ENCODE results near the gene GALNT9.

GALNT9 gene

DNA sequence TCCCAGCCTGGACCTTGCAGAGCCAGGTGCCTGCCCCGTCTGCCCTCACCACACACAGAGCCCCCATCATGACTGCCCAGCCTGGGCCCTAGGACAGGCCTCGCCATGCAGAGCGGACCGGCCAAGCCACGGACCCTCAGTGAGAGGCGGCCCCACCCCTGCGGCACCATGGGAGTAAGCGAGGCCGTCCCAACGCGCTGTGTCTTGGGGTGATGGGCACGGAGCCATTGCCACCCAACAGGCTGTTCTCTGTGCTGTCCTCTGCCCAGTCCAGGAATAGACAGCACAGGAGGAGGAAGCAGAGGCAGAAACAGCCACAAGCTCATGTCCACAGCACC is 39.2 kb downstream of the GALNT9 start:
- DNase-seq (ENCODE audit: extremely low spot score), result no peak
- TF ChIP-seq SUZ12 (IDR thresholded peaks at IDR 0.05) (no peak), HDGF (IDR thresholded peaks at IDR 0.05; ENCODE audit: borderline replicate concordance) (no peak), L3MBTL2 (conservative IDR thresholded peaks at IDR 0.05) (no peak), TARDBP (IDR thresholded peaks at IDR 0.05) (no peak), LEF1 (IDR thresholded peaks at IDR 0.05; ENCODE audit: borderline replicate concordance) (no peak), FOXM1 (IDR thresholded peaks at IDR 0.05; ENCODE audit: borderline replicate concordance) (no peak)
- POLR2A ChIA-PET, result no interaction called here
- CTCF ChIA-PET, result no interaction called here

DNA sequence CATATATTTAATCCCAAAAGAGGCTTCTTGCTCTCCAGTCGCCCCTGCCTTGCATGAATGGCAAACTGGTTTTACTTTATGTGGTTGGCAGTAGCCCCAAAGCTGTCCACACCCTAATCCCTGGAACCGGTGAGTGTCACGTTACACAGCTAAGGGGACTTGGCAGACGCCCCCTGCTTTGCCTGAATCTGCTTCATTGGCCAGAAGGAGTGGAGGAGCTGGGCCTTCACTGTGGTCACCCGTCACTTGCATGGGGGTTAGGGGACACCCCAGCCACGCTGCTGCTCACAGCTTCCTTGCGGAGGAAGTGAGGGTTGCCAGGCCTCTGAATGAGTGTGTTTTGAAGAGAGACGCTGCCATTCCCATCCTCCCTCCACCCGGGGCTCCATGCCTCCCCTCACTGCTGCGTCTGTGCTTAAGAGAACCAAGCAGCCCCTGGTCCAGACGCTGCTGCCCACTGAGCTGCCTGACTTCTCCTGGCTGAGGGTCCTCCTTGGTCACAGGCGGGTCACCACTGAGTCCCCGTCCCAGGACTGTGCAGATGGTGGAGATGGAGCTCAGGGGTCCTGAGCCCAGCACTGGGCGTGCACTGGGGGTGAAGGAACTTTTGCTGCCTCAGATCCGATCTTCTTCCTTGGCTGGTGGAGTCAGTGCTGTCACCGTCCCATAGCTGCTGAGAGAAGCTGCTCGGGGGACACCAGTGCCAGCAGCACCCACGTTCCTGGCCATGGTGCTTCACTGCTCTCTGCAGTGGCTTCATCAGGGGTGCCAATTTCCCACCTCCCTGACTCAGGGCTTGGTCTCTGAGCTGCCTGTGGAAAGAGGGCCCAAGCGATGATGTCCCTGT is 39.8 kb downstream of the GALNT9 start:
- DNase-seq (ENCODE audit: extremely low spot score), result no peak
- TF ChIP-seq FOXA1 (IDR thresholded peaks at IDR 0.05) (no peak), NFRKB (IDR thresholded peaks at IDR 0.05) (no peak), L3MBTL2 (conservative IDR thresholded peaks at IDR 0.05) (no peak), FOXK2 (IDR thresholded peaks at IDR 0.05) (no peak), LEF1 (IDR thresholded peaks at IDR 0.05; ENCODE audit: borderline replicate concordance) (no peak), TARDBP (IDR thresholded peaks at IDR 0.05) (no peak), SP1 (IDR thresholded peaks at IDR 0.05) (no peak), FOXM1 (IDR thresholded peaks at IDR 0.05; ENCODE audit: borderline replicate concordance) (no peak), HDGF (IDR thresholded peaks at IDR 0.05; ENCODE audit: borderline replicate concordance) (no peak)
- ChIA-PET CTCF (no interaction called here), POLR2A (interaction anchor here (0.7 kb wide), 1 partner anchor 14 kb away, joined by 3 read pairs; no protein-coding TSS in a partner anchor)

GRCh38 chr12:132288516-132289215 is 40.7 kb downstream of the GALNT9 start:
- no peak for DNase-seq (ENCODE audit: extremely low spot score)
- TF ChIP-seq FOXA1 (IDR thresholded peaks at IDR 0.05) (no peak), CTBP1 (IDR thresholded peaks at IDR 0.05; ENCODE audit: borderline replicate concordance) (no peak), ELF4 (IDR thresholded peaks at IDR 0.05) (no peak), L3MBTL2 (conservative IDR thresholded peaks at IDR 0.05) (no peak), TARDBP (IDR thresholded peaks at IDR 0.05) (no peak), NFRKB (IDR thresholded peaks at IDR 0.05) (no peak), SUZ12 (IDR thresholded peaks at IDR 0.05) (no peak), PKNOX1 (IDR thresholded peaks at IDR 0.05) (no peak), LEF1 (IDR thresholded peaks at IDR 0.05; ENCODE audit: borderline replicate concordance) (no peak), BHLHE40 (IDR thresholded peaks at IDR 0.05; ENCODE audit: borderline replicate concordance) (no peak), FOXK2 (IDR thresholded peaks at IDR 0.05) (no peak), ARNT (IDR thresholded peaks at IDR 0.05) (no peak), SP1 (IDR thresholded peaks at IDR 0.05) (no peak), FOXM1 (IDR thresholded peaks at IDR 0.05; ENCODE audit: borderline replicate concordance) (no peak), HDGF (IDR thresholded peaks at IDR 0.05; ENCODE audit: borderline replicate concordance) (no peak), ZNF384 (IDR thresholded peaks at IDR 0.05) (no peak)
- CTCF ChIA-PET, result no interaction called here
- POLR2A ChIA-PET, result interaction anchor here (0.7 kb wide), 1 partner anchor 13 kb away, joined by 3 read pairs; no protein-coding TSS in a partner anchor

DNA sequence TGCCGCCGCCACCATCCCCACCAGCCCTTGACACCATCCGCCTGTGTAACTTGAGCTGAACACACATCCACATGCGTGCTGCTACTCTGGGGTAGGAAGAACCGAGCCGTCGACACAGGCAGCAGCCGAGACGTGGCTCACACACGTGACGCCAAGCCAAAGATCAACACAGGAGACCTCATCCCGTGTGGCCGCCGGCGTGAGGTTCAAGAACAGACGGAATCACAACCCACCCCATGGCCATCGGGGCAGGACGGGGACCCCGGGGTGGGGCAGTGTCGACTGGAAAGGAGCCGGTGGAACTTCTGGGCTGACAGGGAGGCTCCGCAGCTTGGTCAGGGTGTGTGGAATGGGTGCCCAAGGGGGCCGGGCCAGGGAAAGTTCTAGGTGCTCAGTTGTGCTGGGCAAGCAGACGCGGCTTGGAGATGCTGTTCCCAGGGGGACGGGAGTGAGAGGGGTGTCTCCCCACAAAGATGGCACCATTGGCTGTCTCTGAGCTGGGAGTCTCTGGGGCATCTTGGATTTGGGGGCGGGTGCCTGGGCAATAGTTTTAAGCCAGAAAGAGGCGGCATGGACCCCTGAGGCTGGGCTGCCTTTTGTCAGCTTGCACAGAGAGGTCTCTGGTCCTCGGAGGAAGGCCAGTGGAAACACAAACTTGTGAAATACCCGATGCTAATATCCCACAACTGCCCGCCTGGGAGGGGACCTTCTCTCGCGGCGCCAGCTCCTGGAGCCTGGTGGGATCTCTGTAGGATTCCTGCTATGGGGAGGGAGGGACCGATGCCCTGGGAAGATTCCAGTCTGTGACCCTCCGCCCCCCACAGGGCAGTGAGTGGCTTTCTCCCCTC is 41.8 kb downstream of the GALNT9 start:
- TF ChIP-seq PKNOX1 (IDR thresholded peaks at IDR 0.05) (no peak), ELF4 (IDR thresholded peaks at IDR 0.05) (no peak), SUZ12 (IDR thresholded peaks at IDR 0.05) (no peak), HDGF (IDR thresholded peaks at IDR 0.05; ENCODE audit: borderline replicate concordance) (no peak), CTBP1 (IDR thresholded peaks at IDR 0.05; ENCODE audit: borderline replicate concordance) (no peak), L3MBTL2 (conservative IDR thresholded peaks at IDR 0.05) (no peak), NFRKB (IDR thresholded peaks at IDR 0.05) (no peak), FOXM1 (IDR thresholded peaks at IDR 0.05; ENCODE audit: borderline replicate concordance) (no peak), FOXK2 (IDR thresholded peaks at IDR 0.05) (no peak), ARNT (IDR thresholded peaks at IDR 0.05) (no peak), BHLHE40 (IDR thresholded peaks at IDR 0.05; ENCODE audit: borderline replicate concordance) (no peak), SP1 (IDR thresholded peaks at IDR 0.05) (no peak), TARDBP (IDR thresholded peaks at IDR 0.05) (no peak), ZNF384 (IDR thresholded peaks at IDR 0.05) (no peak), FOXA1 (IDR thresholded peaks at IDR 0.05) (no peak), LEF1 (IDR thresholded peaks at IDR 0.05; ENCODE audit: borderline replicate concordance) (no peak)
- CTCF ChIA-PET, result no interaction called here
- DNase-seq (ENCODE audit: extremely low spot score), result no peak
- POLR2A ChIA-PET, result no interaction called here

DNA sequence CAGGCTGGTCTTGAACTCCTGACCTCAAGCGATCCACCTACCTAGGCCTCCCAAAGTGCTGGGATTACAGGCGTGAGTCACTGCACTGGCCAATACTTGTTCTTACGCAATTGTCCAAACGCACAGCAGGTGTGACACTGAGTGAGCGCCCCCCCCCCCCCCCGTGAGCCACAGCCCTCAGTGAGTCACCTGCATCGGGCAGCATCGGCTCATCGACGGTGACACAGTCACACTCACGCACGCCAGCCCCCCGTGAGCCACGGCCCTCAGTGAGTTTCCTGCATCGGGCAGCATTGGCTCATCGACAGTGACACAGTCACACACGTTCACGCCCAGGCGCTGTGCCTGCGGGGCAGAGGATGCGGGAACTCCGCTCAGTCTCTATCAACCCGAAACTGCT is 42.5 kb downstream of the GALNT9 start:
- no peak for TF ChIP-seq FOXK2 (IDR thresholded peaks at IDR 0.05)
- TF ChIP-seq NFRKB (IDR thresholded peaks at IDR 0.05), result no peak
- no peak for TF ChIP-seq CTBP1 (IDR thresholded peaks at IDR 0.05; ENCODE audit: borderline replicate concordance)
- no peak for TF ChIP-seq SP1 (IDR thresholded peaks at IDR 0.05)
- TF ChIP-seq FOXA1 (IDR thresholded peaks at IDR 0.05), result no peak
- TF ChIP-seq HDGF (IDR thresholded peaks at IDR 0.05; ENCODE audit: borderline replicate concordance), result no peak
- TF ChIP-seq L3MBTL2 (conservative IDR thresholded peaks at IDR 0.05), result no peak
- TF ChIP-seq SUZ12 (IDR thresholded peaks at IDR 0.05), result no peak
- TF ChIP-seq FOXM1 (IDR thresholded peaks at IDR 0.05; ENCODE audit: borderline replicate concordance), result no peak
- no peak for TF ChIP-seq PKNOX1 (IDR thresholded peaks at IDR 0.05)
- TF ChIP-seq LEF1 (IDR thresholded peaks at IDR 0.05; ENCODE audit: borderline replicate concordance), result no peak
- no peak for TF ChIP-seq ARNT (IDR thresholded peaks at IDR 0.05)
- TF ChIP-seq BHLHE40 (IDR thresholded peaks at IDR 0.05; ENCODE audit: borderline replicate concordance), result no peak
- TF ChIP-seq TARDBP (IDR thresholded peaks at IDR 0.05), result no peak
- TF ChIP-seq ZNF384 (IDR thresholded peaks at IDR 0.05), result no peak
- TF ChIP-seq ELF4 (IDR thresholded peaks at IDR 0.05), result no peak
- DNase-seq (ENCODE audit: extremely low spot score), result no peak
- ChIA-PET CTCF (no interaction called here), POLR2A (no interaction called here)

All from HEK293T (cell line).